Activated T-helper 1 cell treated with Interleukin-2 at 50 U/mL for 16 hours (primary cell): Measurements from ENCODE around the gene CASP8AP2.
"Not testable (repeated sequence)": the region's sequence is repeated elsewhere in the genome, so short reads cannot be mapped to it uniquely, and the experiment has no call there.

Experiments used
- DNase-seq: peaks from one replicate; pipeline ENCODE4 v3.0.0-alpha.2; 2020; ENCODE audit warnings: low read depth

The CASP8AP2 gene

GRCh38 chr6:89888871-89889270 lies 59.2 kb downstream of the CASP8AP2 start:
- no peak for DNase-seq

DNA sequence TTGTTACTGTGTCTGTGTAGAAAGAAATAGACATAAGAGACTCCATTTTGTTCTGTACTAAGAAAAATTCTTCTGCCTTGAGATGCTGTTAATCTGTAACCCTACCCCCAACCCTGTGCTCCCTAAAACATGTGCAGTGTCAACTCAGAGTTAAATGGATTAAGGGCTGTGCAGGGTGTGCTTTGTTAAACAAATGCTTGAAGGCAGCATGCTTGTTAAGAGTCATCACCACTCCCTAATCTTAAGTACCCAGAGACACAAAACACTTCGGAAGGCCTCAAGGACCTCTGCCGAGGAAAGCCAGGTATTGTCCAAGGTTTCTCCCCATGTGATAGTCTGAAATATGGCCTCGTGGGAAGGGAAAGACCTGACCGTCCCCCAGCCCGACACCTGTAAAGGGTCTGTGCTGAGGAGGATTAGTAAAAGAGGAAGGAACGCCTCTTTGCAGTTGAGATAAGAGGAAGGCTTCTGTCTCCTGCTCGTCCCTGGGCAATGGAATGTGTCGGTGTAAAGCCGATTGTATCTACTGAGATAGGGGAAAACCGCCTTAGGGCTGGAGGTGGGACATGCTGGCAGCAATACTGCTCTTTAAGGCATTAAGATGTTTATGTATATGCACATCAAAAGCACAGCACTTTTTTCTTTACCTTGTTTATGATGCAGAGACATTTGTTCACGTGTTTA lies 61.3 kb downstream of the CASP8AP2 start:
- DNase-seq, result not testable (repeated sequence)

DNA sequence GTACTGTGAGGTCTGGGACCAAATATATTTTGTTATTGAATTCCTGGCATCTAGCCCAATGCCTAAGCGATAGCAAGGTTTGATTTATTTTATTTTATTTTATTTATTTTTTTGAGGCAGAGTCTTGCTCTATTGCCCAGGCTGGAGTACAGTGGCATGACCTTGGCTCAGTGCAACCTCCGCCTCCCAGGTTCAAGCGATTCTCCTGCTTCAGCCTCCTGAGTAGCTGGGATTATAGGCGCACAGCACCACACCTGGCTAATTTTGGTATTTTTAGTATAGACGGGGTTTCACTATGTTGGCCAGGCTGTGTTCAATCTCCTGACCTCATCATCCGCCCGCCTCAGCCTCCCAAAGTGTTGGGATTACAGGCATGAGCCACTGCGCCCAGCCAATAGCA lies 62.9 kb downstream of the CASP8AP2 start:
- DNase-seq, result not testable (repeated sequence)

DNA sequence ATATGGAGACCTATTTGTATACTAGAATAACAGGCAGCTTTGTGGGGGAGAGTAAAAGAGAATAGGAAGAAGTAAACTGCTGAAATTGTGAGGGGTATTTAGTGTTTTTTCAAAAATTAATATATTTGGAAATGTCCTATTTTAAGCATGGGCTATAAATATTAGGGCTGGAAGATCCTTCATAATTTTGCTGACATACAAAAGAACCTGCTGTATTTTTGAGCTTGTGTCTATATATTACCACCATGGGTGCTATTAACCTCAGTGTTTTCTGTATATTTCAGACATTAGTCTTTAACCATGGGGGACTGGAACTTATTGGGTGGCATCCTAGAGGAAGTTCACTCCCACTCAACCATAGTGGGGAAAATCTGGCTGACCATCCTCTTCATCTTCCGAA lies 64.5 kb downstream of the CASP8AP2 start, which contains the start of gene GJA10:
Gene GJA10, plus strand, starts transcription at position 301 of the 400 bp plus-strand sequence. Its CDS starts 0 bp downstream, at position 301.
- DNase-seq, result no peak

- DNase-seq, result no peak
Observed at GRCh38 chr6:89895276-89895874, 65.7 kb downstream of the CASP8AP2 start.

DNA sequence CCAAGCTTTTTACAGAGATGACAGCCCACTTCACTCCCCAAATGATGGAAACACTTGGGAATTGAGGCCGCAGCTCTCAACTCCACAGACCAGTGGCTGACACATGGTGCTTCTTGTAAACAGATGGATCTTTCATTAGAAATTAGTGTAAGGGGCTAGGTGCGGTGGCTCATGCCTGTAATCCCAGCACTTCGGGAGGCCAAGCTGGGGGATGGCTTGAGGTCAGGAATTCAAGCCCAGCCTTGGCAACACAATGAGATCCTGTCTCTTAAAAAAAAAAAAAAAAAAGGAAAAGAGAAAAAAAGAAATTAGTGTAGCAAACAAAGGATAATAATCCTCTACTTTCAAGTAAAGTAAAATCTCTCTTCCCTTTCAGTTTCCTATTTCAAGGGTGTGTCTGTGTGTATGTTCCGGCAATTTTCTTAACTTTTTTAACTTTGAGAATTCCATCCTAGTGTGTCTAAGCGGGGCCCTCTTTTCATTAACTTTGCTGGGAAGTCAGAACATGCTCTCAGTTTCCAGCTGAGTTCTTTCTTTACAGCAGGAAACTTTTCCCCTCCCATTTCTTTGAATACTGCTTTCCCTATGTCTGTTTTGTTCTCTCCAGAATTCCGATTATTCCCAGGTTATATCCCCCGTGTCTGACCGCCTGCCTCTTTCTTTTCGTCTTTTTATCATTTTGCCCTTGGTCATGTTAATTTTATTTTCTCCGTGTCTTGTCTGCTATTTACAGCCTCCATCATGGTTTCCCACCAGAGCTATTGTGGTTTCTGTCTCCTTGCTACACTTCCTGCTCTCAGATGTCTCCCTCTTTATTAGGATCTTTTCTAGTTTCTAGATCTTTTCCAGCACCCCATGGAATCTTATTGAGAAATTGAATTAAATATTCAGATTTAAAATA lies 80.6 kb downstream of the CASP8AP2 start:
- not testable (repeated sequence) for DNase-seq

GRCh38 chr6:89910902-89911240 lies 81.2 kb downstream of the CASP8AP2 start:
- no peak for DNase-seq

- DNase-seq, result no peak
Observed at GRCh38 chr6:89916136-89916920, 86.6 kb downstream of the CASP8AP2 start.

- no peak for DNase-seq
Observed at GRCh38 chr6:89917216-89917615, 87.5 kb downstream of the CASP8AP2 start.

DNA sequence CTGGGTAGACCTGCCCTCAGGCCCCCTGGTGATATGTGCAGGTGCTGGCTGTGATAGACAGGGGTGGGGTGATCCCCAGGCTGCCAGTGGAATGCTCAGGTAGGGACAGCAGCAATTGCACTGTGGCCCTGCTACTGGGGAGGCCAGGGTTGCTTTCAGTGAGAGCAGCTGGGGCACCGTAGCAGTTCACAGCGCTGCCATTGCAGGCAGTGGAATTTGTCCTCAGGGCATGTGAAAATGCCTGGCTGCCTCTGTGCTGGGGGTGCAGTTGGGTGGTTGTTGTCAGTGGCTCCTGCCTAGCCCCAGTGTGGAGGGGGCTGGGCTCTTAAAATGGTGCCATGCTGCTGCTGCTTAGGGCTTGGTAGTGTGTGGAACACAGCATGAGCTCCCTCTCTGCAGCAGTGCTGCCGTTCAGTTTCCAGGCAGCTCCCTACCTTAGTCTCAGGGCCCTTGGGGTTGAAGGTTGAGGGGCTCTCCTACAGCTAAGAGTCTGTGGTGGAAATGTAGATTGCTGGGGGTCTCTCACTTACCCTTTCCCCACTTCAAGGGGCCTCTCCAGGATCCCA lies 88.2 kb downstream of the CASP8AP2 start:
- no peak for DNase-seq
